Hepatocyte (in vitro differentiated cells): ENCODE measurements around the gene SNRNP25. TPM values are rescaled to one million over a fixed set of nuclear protein-coding genes. Genes with fewer than 3 reads are reported as not detected.
A peak's percentile ranks its signal among the peaks of the same experiment; 100 is the strongest.

Experiments used
- DNase-seq: peaks from one replicate; pipeline ENCODE4 v3.0.0-alpha.2; 2016; ENCODE audit warnings: low spot score
- H2AFZ ChIP-seq: fragments of 200-600 bp; sonication (generic); 2 replicates; pipeline ENCODE4 v1.6.0; 2016; ENCODE audit warnings: antibody characterized with exemption, mild to moderate bottlenecking
- H3K27ac ChIP-seq: fragments of 200-600 bp; sonication (generic); 2 replicates; pipeline ENCODE4 v1.5.1; 2016; ENCODE audit warnings: mild to moderate bottlenecking
- H3K27me3 ChIP-seq: fragments of 200-600 bp; sonication (generic); 2 replicates; pipeline ENCODE4 v1.6.1; 2016
- H3K36me3 ChIP-seq: fragments of 200-600 bp; sonication (generic); replicated peaks from 2 replicates; pipeline ENCODE4 v1.5.1; 2016; ENCODE audit warnings: low read depth; ENCODE audit not compliant: insufficient read depth
- H3K4me1 ChIP-seq: fragments of 200-600 bp; sonication (generic); 2 replicates; pipeline ENCODE4 v1.5.1; 2016; ENCODE audit warnings: mild to moderate bottlenecking, moderate library complexity; ENCODE audit not compliant: insufficient read depth
- H3K4me2 ChIP-seq: fragments of 200-600 bp; sonication (generic); 2 replicates; pipeline ENCODE4 v1.6.0; 2016
- H3K4me3 ChIP-seq: fragments of 200-600 bp; sonication (generic); 2 replicates; pipeline ENCODE4 v1.5.1; 2016; ENCODE audit warnings: mild to moderate bottlenecking
- H3K79me2 ChIP-seq: fragments of 200-600 bp; sonication (generic); 2 replicates; pipeline ENCODE4 v1.6.0; 2017; ENCODE audit warnings: mild to moderate bottlenecking
- H3K9me2 ChIP-seq: fragments of 200-600 bp; sonication (generic); replicated peaks from 2 replicates; pipeline ENCODE4 v1.6.0; 2017; ENCODE audit warnings: mild to moderate bottlenecking; ENCODE audit not compliant: insufficient read depth
- H3K9me3 ChIP-seq: fragments of 200-600 bp; sonication (generic); 2 replicates; pipeline ENCODE4 v1.5.1; 2016; ENCODE audit warnings: low read depth, mild to moderate bottlenecking
- H4K20me1 ChIP-seq: fragments of 200-600 bp; sonication (generic); 2 replicates; pipeline ENCODE4 v1.6.0; 2016; ENCODE audit warnings: mild to moderate bottlenecking; ENCODE audit not compliant: insufficient read depth, poor library complexity, severe bottlenecking
- CTCF ChIP-seq: fragments of 200-600 bp; sonication (generic); IDR thresholded peaks from 2 replicates; pipeline ENCODE4 v1.5.1; 2016; ENCODE audit warnings: antibody characterized with exemption, mild to moderate bottlenecking; ENCODE audit not compliant: poor library complexity
- EZH2 ChIP-seq: fragments of 200-600 bp; sonication (generic); IDR thresholded peaks from 2 replicates; pipeline ENCODE4 v1.6.1; 2016; ENCODE audit warnings: antibody characterized with exemption, mild to moderate bottlenecking, borderline replicate concordance
- EZH2phosphoT487 ChIP-seq: fragments of 200-600 bp; sonication (generic); IDR thresholded peaks from one replicate; pipeline ENCODE4 v1.6.1; 2018; ENCODE audit warnings: antibody characterized with exemption, mild to moderate bottlenecking, low read depth, moderate library complexity; ENCODE audit not compliant: unreplicated experiment, severe bottlenecking
- WGBS: methylation state at CpG from one replicate; pipeline ENCODE4 v1.1.6; 2016; ENCODE audit warnings: low lambda C conversion rate; ENCODE audit errors: missing lambda C conversion rate; 5-methylcytosine and 5-hydroxymethylcytosine counted together
- polyA plus RNA-seq: library from polyadenylated mRNA; unstranded; fragments of >200 nt; fragmentation: Nextera tagmentation; extraction: Ambion mirVana; gene quantifications from 2 replicates; pipeline ENCODE4 v1.2.1, GENCODE V29; 2016
- total RNA-seq: library from RNA; depleted of rRNA; stranded (reverse); fragments of >200 nt; gene quantifications from 2 replicates; pipeline ENCODE4 v1.2.3, GENCODE V29; 2014

SNRNP25 gene
- total and polyA plus RNA-seq, 2 experiments from 2014 or later = 18.3 to 35.3 TPM

GRCh38 chr16:50769-51591 lies 2.6 kb upstream of the SNRNP25 start:
- TF ChIP-seq EZH2phosphoT487 = no peak
- no peak for TF ChIP-seq EZH2
- H3K4me1 ChIP-seq = peaks cover 2% of the 10 kb centered on the region
- H3K27me3 ChIP-seq = no peaks in the 10 kb centered on the region
- no peaks in the 10 kb centered on the region for H3K9me3 ChIP-seq
- 88% methylated on average over 15 of the region's 15 CpGs for WGBS
- no peaks in the 10 kb centered on the region for H4K20me1 ChIP-seq
- no peak for DNase-seq
- peaks cover 24% of the 10 kb centered on the region for H3K79me2 ChIP-seq
- H3K27ac ChIP-seq = no peak overlapping the region
- H3K4me3 ChIP-seq = no peak overlapping the region
- no peaks in the 10 kb centered on the region for H3K36me3 ChIP-seq
- H2AFZ ChIP-seq = no peak overlapping the region
- no peak overlapping the region for H3K4me2 ChIP-seq
- H3K9me2 ChIP-seq = no peaks in the 10 kb centered on the region

GRCh38 chr16:54237-54581 lies 581 bp downstream of the SNRNP25 start:
- Histone ChIP-seq H3K27ac (no peak overlapping the region), H3K79me2 (peaks cover 24% of the 10 kb centered on the region), H3K4me1 (peaks cover 2% of the 10 kb centered on the region), H4K20me1 (no peaks in the 10 kb centered on the region), H3K9me2 (no peaks in the 10 kb centered on the region), H3K4me2 (peak overlapping the region; percentile 89), H3K4me3 (peak overlapping the region; percentile 84), H3K36me3 (no peaks in the 10 kb centered on the region), H3K9me3 (no peaks in the 10 kb centered on the region), H2AFZ (peak overlapping the region; percentile 89), H3K27me3 (no peaks in the 10 kb centered on the region)
- TF ChIP-seq EZH2phosphoT487 = no peak
- TF ChIP-seq EZH2 = no peak
- no peak for TF ChIP-seq CTCF
- 67% methylated on average over 12 of the region's 12 CpGs for WGBS
- no peak for DNase-seq

- H4K20me1 ChIP-seq = no peaks in the 10 kb centered on the region
- no peaks in the 10 kb centered on the region for H3K9me3 ChIP-seq
- H3K27ac ChIP-seq = no peak overlapping the region
- peaks cover 23% of the 10 kb centered on the region for H3K79me2 ChIP-seq
- no peaks in the 10 kb centered on the region for H3K27me3 ChIP-seq
- DNase-seq = no peak
- WGBS = 97% methylated on average over 11 of the region's 11 CpGs
- H2AFZ ChIP-seq = no peak overlapping the region
- H3K36me3 ChIP-seq = no peaks in the 10 kb centered on the region
- peaks cover 2% of the 10 kb centered on the region for H3K4me1 ChIP-seq
- H3K4me2 ChIP-seq = no peak overlapping the region
- no peak overlapping the region for H3K4me3 ChIP-seq
- H3K9me2 ChIP-seq = no peaks in the 10 kb centered on the region
- no peak for TF ChIP-seq EZH2phosphoT487
- TF ChIP-seq EZH2 = no peak
Observed at GRCh38 chr16:55571-56136, 2.0 kb downstream of the SNRNP25 start.

- peaks cover 2% of the 10 kb centered on the region for H3K4me1 ChIP-seq
- no peak for DNase-seq
- no peaks in the 10 kb centered on the region for H4K20me1 ChIP-seq
- no peaks in the 10 kb centered on the region for H3K36me3 ChIP-seq
- no peak overlapping the region for H3K4me3 ChIP-seq
- no peaks in the 10 kb centered on the region for H3K9me2 ChIP-seq
- no peaks in the 10 kb centered on the region for H3K27me3 ChIP-seq
- no peaks in the 10 kb centered on the region for H3K9me3 ChIP-seq
- no peak overlapping the region for H3K4me2 ChIP-seq
- no peak overlapping the region for H2AFZ ChIP-seq
- peaks cover 15% of the 10 kb centered on the region for H3K79me2 ChIP-seq
- H3K27ac ChIP-seq = no peak overlapping the region
- no peak for TF ChIP-seq EZH2
- TF ChIP-seq EZH2phosphoT487 = no peak
- no peak for TF ChIP-seq CTCF
- 95% methylated on average over 15 of the region's 17 CpGs for WGBS
Observed at GRCh38 chr16:56231-56927, 2.8 kb downstream of the SNRNP25 start.
